ENCODE results near the gene MPIG6B.

The MPIG6B gene

GRCh38 chr6:31769684-31770371 lies 46.7 kb downstream of the MPIG6B start:
- DNase-seq = peak; percentile 69

GRCh38 chr6:31770860-31771259 lies 47.7 kb downstream of the MPIG6B start:
- DNase-seq = no peak

GRCh38 chr6:31771992-31772358 lies 48.8 kb downstream of the MPIG6B start:
- peak; percentile 32 for DNase-seq

GRCh38 chr6:31775184-31775583 lies 52.0 kb downstream of the MPIG6B start:
- DNase-seq = no peak

GRCh38 chr6:31775633-31776484 lies 52.7 kb downstream of the MPIG6B start:
- no peak for DNase-seq
